WTC11 (cell line): ENCODE results near the gene DAPK1. TPM values are rescaled to one million over a fixed set of nuclear protein-coding genes. Genes with fewer than 3 reads are reported as not detected.

Experiments used
- ATAC-seq: fragments of 200-7000 bp; cut with Tn5 transposase; 2 replicates; pipeline ENCODE4 v1.10.0; 2021; ENCODE audit warnings: mild to moderate bottlenecking, moderate library complexity
- CTCF ChIA-PET: fragments of 300-600 bp; sonication (Branson Sonifier 250); formaldehyde crosslinking; loops from one replicate; lab custom pipeline; 2021; ENCODE audit warnings: antibody characterized with exemption; lab: Charles Lee
- POLR2A ChIA-PET: fragments of 350-600 bp; sonication (Branson Sonifier 250); formaldehyde crosslinking; loops from one replicate; lab custom pipeline; 2021; ENCODE audit warnings: antibody characterized with exemption; lab: Charles Lee
- DNase-seq: peaks from one replicate; pipeline ENCODE4 v3.0.0; 2021; ENCODE audit warnings: low spot score
- H3K27ac Mint-ChIP-seq: 2 replicates; pipeline ENCODE4 v1.8.0; 2021; ENCODE audit warnings: mixed read lengths
- H3K27me3 Mint-ChIP-seq: 2 replicates; pipeline ENCODE4 v1.8.0; 2021; ENCODE audit warnings: low read depth, mild to moderate bottlenecking, moderate library complexity, mixed read lengths
- H3K36me3 Mint-ChIP-seq: 2 replicates; pipeline ENCODE4 v1.8.0; 2021; ENCODE audit warnings: mixed read lengths
- H3K4me1 Mint-ChIP-seq: 2 replicates; pipeline ENCODE4 v1.8.0; 2022; ENCODE audit warnings: mixed read lengths
- H3K4me3 Mint-ChIP-seq: 2 replicates; pipeline ENCODE4 v1.8.0; 2021; ENCODE audit warnings: mild to moderate bottlenecking, moderate library complexity, mixed read lengths
- H3K9me3 Mint-ChIP-seq: 2 replicates; pipeline ENCODE4 v1.8.0; 2021; ENCODE audit warnings: mixed read lengths
- ATF3 ChIP-seq: sonication (generic); formaldehyde crosslinking; conservative IDR thresholded peaks from 2 replicates; pipeline ENCODE4 v1.8.1; 2022; ENCODE audit warnings: mild to moderate bottlenecking, missing genetic modification reagents
- CDX4 ChIP-seq: fragments of 250-450 bp; sonication (Bioruptor Pico); IDR thresholded peaks from 2 replicates; pipeline ENCODE4 v1.9.0; 2021; ENCODE audit warnings: moderate library complexity, mild to moderate bottlenecking, inconsistent platforms, borderline replicate concordance
- CTCF ChIP-seq: fragments of 200-600 bp; IDR thresholded peaks from 2 replicates; pipeline ENCODE4 v1.8.0; 2022; ENCODE audit warnings: antibody characterized with exemption
- EMX1 ChIP-seq: fragments of 250-450 bp; sonication (Bioruptor Pico); IDR thresholded peaks from 2 replicates; pipeline ENCODE4 v1.8.0; 2021; ENCODE audit warnings: mild to moderate bottlenecking
- ESRRA ChIP-seq: sonication (generic); formaldehyde crosslinking; IDR thresholded peaks from 2 replicates; pipeline ENCODE4 v1.8.1; 2022; ENCODE audit warnings: mild to moderate bottlenecking, missing genetic modification reagents, borderline replicate concordance
- ETV6 ChIP-seq: sonication (generic); formaldehyde crosslinking; IDR thresholded peaks from 2 replicates; pipeline ENCODE4 v1.8.1; 2022; ENCODE audit warnings: mild to moderate bottlenecking, missing genetic modification reagents
- IRF1 ChIP-seq: sonication (generic); formaldehyde crosslinking; IDR thresholded peaks from 2 replicates; pipeline ENCODE4 v1.8.0; 2023; ENCODE audit warnings: missing genetic modification reagents
- IRF2 ChIP-seq: sonication (generic); formaldehyde crosslinking; IDR thresholded peaks from 2 replicates; pipeline ENCODE4 v1.8.0; 2022; ENCODE audit warnings: low read depth, missing genetic modification reagents, borderline replicate concordance
- KAT7 ChIP-seq: sonication (generic); formaldehyde crosslinking; IDR thresholded peaks from 2 replicates; pipeline ENCODE4 v1.8.1; 2023; ENCODE audit warnings: missing genetic modification reagents, mild to moderate bottlenecking, borderline replicate concordance
- MLX ChIP-seq: sonication (generic); formaldehyde crosslinking; IDR thresholded peaks from 2 replicates; pipeline ENCODE4 v1.8.1; 2023; ENCODE audit warnings: mild to moderate bottlenecking, missing genetic modification reagents, moderate library complexity
- NFE2L1 ChIP-seq: sonication (generic); formaldehyde crosslinking; IDR thresholded peaks from 2 replicates; pipeline ENCODE4 v1.8.1; 2023; ENCODE audit warnings: missing genetic modification reagents
- NR1H2 ChIP-seq: sonication (generic); formaldehyde crosslinking; IDR thresholded peaks from 2 replicates; pipeline ENCODE4 v1.9.0; 2021; ENCODE audit warnings: mild to moderate bottlenecking, moderate library complexity, missing genetic modification reagents
- STAT6 ChIP-seq: sonication (generic); formaldehyde crosslinking; conservative IDR thresholded peaks from 2 replicates; pipeline ENCODE4 v1.8.1; 2023; ENCODE audit warnings: mild to moderate bottlenecking, low read depth, missing genetic modification reagents, moderate library complexity
- USF1 ChIP-seq: sonication (generic); formaldehyde crosslinking; IDR thresholded peaks from 2 replicates; pipeline ENCODE4 v1.8.0; 2022; ENCODE audit warnings: mild to moderate bottlenecking, missing genetic modification reagents
- ZNF416 ChIP-seq: fragments of 250-450 bp; sonication (Bioruptor Pico); IDR thresholded peaks from 2 replicates; pipeline ENCODE4 v1.9.0; 2021; ENCODE audit warnings: mild to moderate bottlenecking, inconsistent platforms
- ZNF671 ChIP-seq: fragments of 250-450 bp; sonication (Bioruptor Pico); IDR thresholded peaks from 2 replicates; pipeline ENCODE4 v1.8.0; 2021; ENCODE audit warnings: mild to moderate bottlenecking
- total RNA-seq: library from RNA; stranded (reverse); gene quantifications from 3 replicates; pipeline ENCODE4 v1.2.3, GENCODE V29; 2021

The DAPK1 gene
- total RNA-seq, 1 experiment from 2014 or later, result 129 TPM

GRCh38 chr9:87570000-87570908 lies 72.6 kb downstream of the DAPK1 start:
- DNase-seq, result no peak
- ChIA-PET POLR2A (no interaction called here), CTCF (no interaction called here)
- no peak for ATAC-seq
- Mint-ChIP-seq H3K4me3 (no peak overlapping the region), H3K4me1 (peaks cover 74% of the 10 kb centered on the region), H3K9me3 (no peaks in the 10 kb centered on the region), H3K27me3 (no peaks in the 10 kb centered on the region), H3K27ac (peak overlapping the region; percentile 55), H3K36me3 (peaks cover 8% of the 10 kb centered on the region)
- no peak for TF ChIP-seq MLX (CRISPR knock-in tag)
- no peak for TF ChIP-seq ZNF671 (CRISPR knock-in tag)
- no peak for TF ChIP-seq EMX1 (CRISPR knock-in tag)

GRCh38 chr9:87572719-87573118 lies 75.1 kb downstream of the DAPK1 start:
- H3K27me3 Mint-ChIP-seq, result no peaks in the 10 kb centered on the region
- TF ChIP-seq ATF3 (CRISPR knock-in tag) (no peak), USF1 (CRISPR knock-in tag) (no peak), CDX4 (no peak), ZNF416 (no peak), ETV6 (CRISPR knock-in tag) (no peak), CTCF (no peak), IRF2 (CRISPR knock-in tag) (no peak), STAT6 (CRISPR knock-in tag) (no peak), ESRRA (CRISPR knock-in tag) (no peak), NR1H2 (no peak), KAT7 (CRISPR knock-in tag) (no peak), NFE2L1 (no peak), MLX (CRISPR knock-in tag) (no peak), IRF1 (CRISPR knock-in tag) (no peak)
- ChIA-PET CTCF (no interaction called here), POLR2A (no interaction called here)
- H3K36me3 Mint-ChIP-seq, result peaks cover 4% of the 10 kb centered on the region
- H3K27ac Mint-ChIP-seq, result peak overlapping the region; percentile 55
- H3K4me3 Mint-ChIP-seq, result no peak overlapping the region
- DNase-seq (no peak), ATAC-seq (no peak)
- H3K4me1 Mint-ChIP-seq, result peaks cover 70% of the 10 kb centered on the region
- no peaks in the 10 kb centered on the region for H3K9me3 Mint-ChIP-seq
